Suprapubic skin (tissue), 4 donors: ENCODE data around the gene LINS1. TPM values are rescaled to one million over a fixed set of nuclear protein-coding genes. Genes with fewer than 3 reads are reported as not detected.

Source experiments
- DNase-seq, 2 donors: peaks; one replicate each; pipeline ENCODE4 v3.0.0-alpha.2; 2019; ENCODE audit warnings: low spot score in 2 of 2
- H3K27ac ChIP-seq: fragments of 200-600 bp; sonication (generic); one replicate; pipeline ENCODE4 v1.5.1; 2019
- H3K27me3 ChIP-seq: fragments of 200-600 bp; sonication (generic); one replicate; pipeline ENCODE4 v1.5.1; 2019
- H3K36me3 ChIP-seq: fragments of 200-600 bp; sonication (generic); one replicate; pipeline ENCODE4 v1.5.1; 2019
- H3K4me1 ChIP-seq: fragments of 200-600 bp; sonication (generic); one replicate; pipeline ENCODE4 v1.5.1; 2019
- H3K4me3 ChIP-seq: fragments of 200-600 bp; sonication (generic); one replicate; pipeline ENCODE4 v1.5.1; 2019; ENCODE audit warnings: mild to moderate bottlenecking
- H3K9me3 ChIP-seq: fragments of 200-600 bp; sonication (generic); one replicate; pipeline ENCODE4 v1.5.1; 2019
- CTCF ChIP-seq, 2 donors: fragments of 200-600 bp in 1 of 2; fragments of 450-650 bp in 1 of 2; sonication (generic) in 1 of 2; IDR thresholded peaks; one replicate each; pipeline ENCODE4 v1.5.1; 2016 to 2019; ENCODE audit warnings: antibody characterized with exemption in 2 of 2, mild to moderate bottlenecking in 1 of 2, moderate library complexity in 1 of 2
- EP300 ChIP-seq: sonication (generic); formaldehyde crosslinking; IDR thresholded peaks from one replicate; pipeline ENCODE4 v1.6.1; 2017; ENCODE audit warnings: antibody characterized with exemption
- POLR2A ChIP-seq, 2 donors: fragments of 450-650 bp; IDR thresholded peaks; one replicate each; pipeline ENCODE4 v1.6.1; 2017; ENCODE audit warnings: antibody characterized with exemption in 2 of 2, mild to moderate bottlenecking in 2 of 2, moderate library complexity in 2 of 2
- POLR2AphosphoS5 ChIP-seq, 3 donors: sonication (generic); formaldehyde crosslinking; IDR thresholded peaks; one replicate each; pipeline ENCODE4 v1.6.1; 2017; ENCODE audit warnings: antibody characterized with exemption in 3 of 3
- WGBS: methylation state at CpG from one replicate; pipeline ENCODE4 v1.1.5; 2018; 5-methylcytosine and 5-hydroxymethylcytosine counted together
- total RNA-seq, 4 donors: library from RNA; depleted of rRNA; stranded (reverse); fragments of >200 nt; gene quantifications; one replicate each; pipeline ENCODE4 v1.1.0, GENCODE V29; 2016

The LINS1 gene
- total RNA-seq, 4 donors from 2014 or later, result 17.6 to 25.2 (median 20.7) TPM

GRCh38 chr15:100631831-100632230 lies 29.8 kb upstream of the LINS1 start:
- Histone ChIP-seq H3K9me3 (no peaks in the 10 kb centered on the region), H3K27me3 (no peaks in the 10 kb centered on the region), H3K27ac (no peak overlapping the region), H3K36me3 (peaks cover 23% of the 10 kb centered on the region), H3K4me1 (peaks cover 11% of the 10 kb centered on the region), H3K4me3 (no peak overlapping the region)
- TF ChIP-seq CTCF (IDR thresholded peaks at IDR 0.05) (no peak), POLR2A (IDR thresholded peaks at IDR 0.05) (no peak), POLR2AphosphoS5 (IDR thresholded peaks at IDR 0.05) (no peak), EP300 (no peak)
- WGBS, result 83% methylated on average over 10 of the region's 10 CpGs
- DNase-seq, result no peak

GRCh38 chr15:100628746-100629145 lies 26.8 kb upstream of the LINS1 start:
- no peak for TF ChIP-seq POLR2AphosphoS5 (IDR thresholded peaks at IDR 0.05)
- no peak for TF ChIP-seq POLR2A (IDR thresholded peaks at IDR 0.05)
- no peak for TF ChIP-seq EP300
- TF ChIP-seq CTCF (IDR thresholded peaks at IDR 0.05), result no peak
- no peak for DNase-seq
- Histone ChIP-seq H3K27ac (no peak overlapping the region), H3K36me3 (peaks cover 23% of the 10 kb centered on the region), H3K4me1 (no peaks in the 10 kb centered on the region), H3K27me3 (no peaks in the 10 kb centered on the region), H3K4me3 (no peak overlapping the region), H3K9me3 (no peaks in the 10 kb centered on the region)
- WGBS, result 59% methylated on average over 3 of the region's 3 CpGs

DNA sequence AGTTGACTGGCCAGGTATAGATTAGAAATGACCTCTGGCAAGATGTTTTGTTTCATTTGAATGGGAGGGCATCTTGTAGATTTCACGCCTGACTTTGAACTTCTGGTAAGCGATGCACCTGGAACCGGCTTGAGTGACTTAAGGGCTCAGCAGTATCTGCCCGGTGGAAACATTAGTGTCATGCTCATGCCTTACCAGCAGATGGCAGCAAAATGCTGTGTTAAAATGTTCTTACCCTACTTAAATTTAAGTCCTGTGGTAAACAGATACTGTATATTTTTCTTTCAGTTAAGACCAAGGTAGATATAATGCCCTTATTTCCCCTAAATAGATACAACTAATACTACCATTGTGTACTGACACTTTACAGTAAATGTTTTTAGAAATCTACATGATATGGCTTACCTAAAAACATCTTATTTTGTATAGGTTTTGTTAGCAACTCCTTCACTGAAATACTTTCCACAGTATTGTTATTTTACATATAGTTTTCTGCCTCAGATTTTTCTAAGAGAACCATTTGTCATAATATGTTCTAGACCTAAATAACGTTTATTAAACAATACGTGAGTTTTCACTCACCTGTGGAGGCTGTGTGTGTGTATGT lies 25.9 kb upstream of the LINS1 start:
- no peak for DNase-seq
- no peaks in the 10 kb centered on the region for H3K9me3 ChIP-seq
- H3K27ac ChIP-seq, result no peak overlapping the region
- H3K4me1 ChIP-seq, result no peaks in the 10 kb centered on the region
- peaks cover 23% of the 10 kb centered on the region for H3K36me3 ChIP-seq
- no peak for TF ChIP-seq POLR2AphosphoS5 (IDR thresholded peaks at IDR 0.05)
- TF ChIP-seq POLR2A (IDR thresholded peaks at IDR 0.05), result no peak
- TF ChIP-seq CTCF (IDR thresholded peaks at IDR 0.05), result peak; percentile 61 to 85
- TF ChIP-seq EP300, result no peak
- no peaks in the 10 kb centered on the region for H3K27me3 ChIP-seq
- WGBS, result 28% methylated on average over 6 of the region's 6 CpGs
- no peak overlapping the region for H3K4me3 ChIP-seq

DNA sequence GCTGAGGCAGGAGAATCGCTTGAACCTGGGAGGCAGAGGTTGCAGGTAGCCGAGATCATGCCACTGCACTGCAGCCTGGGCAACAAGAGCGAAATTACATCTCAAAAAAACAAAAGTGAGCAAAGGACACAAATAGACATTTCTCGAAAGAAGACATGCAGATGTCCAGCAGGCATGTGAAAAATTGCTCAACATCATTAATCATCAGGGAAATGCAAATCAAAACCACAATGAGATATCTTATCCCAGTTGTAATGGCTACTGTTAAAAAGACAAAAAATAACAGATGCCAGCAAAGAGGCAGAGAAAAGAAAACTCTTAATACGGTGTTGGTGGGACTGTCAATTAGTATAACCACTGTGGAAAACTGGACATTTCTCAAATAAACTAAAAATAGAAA lies 21.3 kb upstream of the LINS1 start:
- Histone ChIP-seq H3K4me3 (no peak overlapping the region), H3K27ac (no peak overlapping the region), H3K9me3 (no peaks in the 10 kb centered on the region), H3K27me3 (no peaks in the 10 kb centered on the region), H3K4me1 (no peaks in the 10 kb centered on the region), H3K36me3 (peaks cover 4% of the 10 kb centered on the region)
- no peak for DNase-seq
- TF ChIP-seq POLR2A (IDR thresholded peaks at IDR 0.05) (no peak), POLR2AphosphoS5 (IDR thresholded peaks at IDR 0.05) (no peak), CTCF (IDR thresholded peaks at IDR 0.05) (no peak), EP300 (no peak)
- 81% methylated on average over 5 of the region's 5 CpGs for WGBS

GRCh38 chr15:100616700-100617099 lies 14.7 kb upstream of the LINS1 start:
- Histone ChIP-seq H3K4me1 (no peaks in the 10 kb centered on the region), H3K9me3 (no peaks in the 10 kb centered on the region), H3K27me3 (no peaks in the 10 kb centered on the region), H3K4me3 (no peak overlapping the region), H3K27ac (no peak overlapping the region), H3K36me3 (peaks cover 43% of the 10 kb centered on the region)
- TF ChIP-seq CTCF (IDR thresholded peaks at IDR 0.05) (no peak), EP300 (no peak)
- WGBS, result 89% methylated on average over 2 of the region's 2 CpGs
- DNase-seq, result no peak
